K562 (cell line): ENCODE data around the gene VPREB1. TPM values are rescaled to one million over a fixed set of nuclear protein-coding genes. Genes with fewer than 3 reads are reported as not detected.

ENCODE experiments used
- BCL6 ChIP-seq: fragments of 250-450 bp; sonication (Bioruptor Pico); IDR thresholded peaks from 2 replicates; pipeline ENCODE4 v1.4.0; 2020
- CEBPB ChIP-seq: fragments of 450-650 bp; IDR thresholded peaks from 2 replicates; pipeline ENCODE4 v1.6.1; 2016; ENCODE audit warnings: missing genetic modification characterization, missing compliant biosample characterization
- CHD1 ChIP-seq: fragments of 200-600 bp; sonication (generic); IDR thresholded peaks from one replicate; pipeline ENCODE4 v1.6.1; 2012; ENCODE audit warnings: mild to moderate bottlenecking, moderate library complexity, low read length, inconsistent platforms
- CREBBP ChIP-seq: IDR thresholded peaks from one replicate; pipeline ENCODE4 v1.6.1; 2012; ENCODE audit warnings: low read depth, mild to moderate bottlenecking, control low read depth, inconsistent platforms, low read length
- GATAD2A ChIP-seq: fragments of 450-650 bp; IDR thresholded peaks from 2 replicates; pipeline ENCODE4 v1.6.1; 2017
- GATAD2B ChIP-seq: fragments of 450-650 bp; IDR thresholded peaks from 2 replicates; pipeline ENCODE4 v1.6.1; 2017; ENCODE audit warnings: mild to moderate bottlenecking, borderline replicate concordance
- MAX ChIP-seq: sonication (generic); formaldehyde crosslinking; IDR thresholded peaks from 2 replicates; pipeline ENCODE4 v1.9.0; 2022; ENCODE audit warnings: mild to moderate bottlenecking, missing genetic modification reagents
- MGA ChIP-seq: fragments of 450-650 bp; IDR thresholded peaks from 2 replicates; pipeline ENCODE4 v1.6.1; 2016; ENCODE audit warnings: mild to moderate bottlenecking, moderate library complexity
- NFXL1 ChIP-seq: fragments of 450-650 bp; formaldehyde crosslinking; IDR thresholded peaks from 2 replicates; pipeline ENCODE4 v1.4.0; 2021; ENCODE audit warnings: mild to moderate bottlenecking
- NR2C1 ChIP-seq, 2 experiments: fragments of 450-650 bp; IDR thresholded peaks; 2 replicates each; pipeline ENCODE4 v1.6.1; 2017; ENCODE audit warnings: mild to moderate bottlenecking in 2 of 2, antibody characterized with exemption in 1 of 2, inconsistent platforms in 1 of 2, missing compliant biosample characterization in 1 of 2, missing genetic modification characterization in 1 of 2
- NR4A1 ChIP-seq, 2 experiments: fragments of 250-450 bp in 1 of 2; fragments of 450-650 bp in 1 of 2; sonication (Bioruptor Pico) in 1 of 2; IDR thresholded peaks; 2 replicates each; pipeline versions ENCODE4 v1.4.0 to v1.6.1; 2016 to 2020; ENCODE audit warnings: mild to moderate bottlenecking in 2 of 2, missing compliant biosample characterization in 1 of 2, missing genetic modification characterization in 1 of 2, moderate library complexity in 1 of 2
- PHF8 ChIP-seq: fragments of 200-600 bp; sonication (generic); IDR thresholded peaks from 2 replicates; pipeline ENCODE4 v1.6.1; 2012; ENCODE audit warnings: mixed run types, mild to moderate bottlenecking, inconsistent platforms, low read length, moderate library complexity, borderline replicate concordance
- TBL1XR1 ChIP-seq, 2 experiments: IDR thresholded peaks; 2 replicates each; pipeline ENCODE4 v1.6.1; 2012; ENCODE audit warnings: improper control_type of control experiment in 2 of 2, low read length in 2 of 2, mild to moderate bottlenecking in 1 of 2
- USF1 ChIP-seq: sonication (generic); formaldehyde crosslinking; IDR thresholded peaks from 2 replicates; pipeline ENCODE4 v1.9.0; 2022; ENCODE audit warnings: mild to moderate bottlenecking, missing genetic modification reagents
- ZC3H8 ChIP-seq: fragments of 450-650 bp; IDR thresholded peaks from 2 replicates; pipeline ENCODE4 v1.6.1; 2017
- polyA plus RNA-seq, 8 experiments: library from polyadenylated mRNA; depleted of rRNA in 4 of 8; stranded (reverse) in 5 of 8; unstranded in 3 of 8; fragments of >200 nt; fragmentation: Nextera tagmentation in 2 of 8; fragmentation: Illumina TruSeq in 1 of 8; extraction: Ambion mirVana in 2 of 8; extraction: Trizol in 1 of 8; gene quantifications; 2 replicates each; pipeline versions ENCODE4 v1.2.1 to v1.2.3, GENCODE V29; 2011 to 2014; ENCODE audit warnings: inconsistent platforms in 1 of 8, missing spikeins in 1 of 8
- total RNA-seq, 7 experiments: library from RNA; depleted of rRNA in 6 of 7; stranded (reverse); fragments of >200 nt in 6 of 7; fragmentation: Illumina TruSeq in 2 of 7; extraction: Trizol in 2 of 7; gene quantifications; 2 replicates each; pipeline versions ENCODE4 v1.2.1 to v1.2.3, GENCODE V29; 2011 to 2021; ENCODE audit warnings: low replicate concordance in 1 of 7

Gene VPREB1
- total and polyA plus RNA-seq, 9 of the 15 experiments (the other 6 are each of a cell fraction or from before 2014, with no cell fraction given): not detected

- TF ChIP-seq ZC3H8: no peak
- TF ChIP-seq USF1 (CRISPR knock-in tag): peak; percentile 63
- no peak for TF ChIP-seq NFXL1 (CRISPR knock-in tag)
- TF ChIP-seq GATAD2A: no peak
- no peak for TF ChIP-seq GATAD2B
- TF ChIP-seq MAX: peak; percentile 96
- TF ChIP-seq CHD1: peak; percentile 21
- no peak for TF ChIP-seq PHF8
- no peak for TF ChIP-seq NR4A1 (CRISPR knock-in tag; IDR thresholded peaks at IDR 0.05)
- no peak for TF ChIP-seq NR4A1 (tag; IDR thresholded peaks at IDR 0.05)
- TF ChIP-seq TBL1XR1 (IDR thresholded peaks at IDR 0.05; ENCODE audit: low read length in 2 of 2): 0 out of 4 replicates have a peak, but pooled peaks of 1 of the 2 experiments have one; percentile 37
- no peak for TF ChIP-seq CREBBP
- peak; percentile 96 for TF ChIP-seq MGA
- 0 out of 2 replicates have a peak, but pooled peaks have one; percentile 6 for TF ChIP-seq CEBPB (tag)
- no peak for TF ChIP-seq NR2C1 (IDR thresholded peaks at IDR 0.05)
- no peak for TF ChIP-seq NR2C1 (tag; IDR thresholded peaks at IDR 0.05)
- TF ChIP-seq BCL6: no peak
These were observed 33.4 kb upstream of the VPREB1 start (continued) for GRCh38 chr22:22210889-22211833.
